Activated CD4-positive, alpha-beta memory T cell treated with anti-CD3 and anti-CD28 coated beads for 36 hours (primary cell): ENCODE results near the gene SLC66A2. TPM values are rescaled to one million over a fixed set of nuclear protein-coding genes. Genes with fewer than 3 reads are reported as not detected.
A peak's percentile ranks its signal among the peaks of the same experiment; 100 is the strongest.

Source experiments
- CTCF ChIA-PET: fragments of 350-600 bp; sonication (Branson Sonifier 250); formaldehyde crosslinking; loops from one replicate; lab custom pipeline; 2021; ENCODE audit warnings: antibody characterized with exemption, inconsistent platforms; lab: Charles Lee
- POLR2A ChIA-PET: fragments of 350-600 bp; sonication (Branson Sonifier 250); formaldehyde crosslinking; loops from one replicate; lab custom pipeline; 2021; ENCODE audit warnings: antibody characterized with exemption; lab: Charles Lee
- DNase-seq: peaks from one replicate; pipeline ENCODE4 v3.0.0-alpha.2; 2020
- H3K27ac Mint-ChIP-seq: one replicate; pipeline ENCODE4 v1.8.0; 2021; ENCODE audit warnings: mixed read lengths
- H3K27me3 Mint-ChIP-seq: one replicate; pipeline ENCODE4 v1.8.0; 2021; ENCODE audit warnings: mixed read lengths
- H3K36me3 Mint-ChIP-seq: one replicate; pipeline ENCODE4 v1.8.0; 2021; ENCODE audit warnings: mixed read lengths
- H3K4me1 Mint-ChIP-seq: one replicate; pipeline ENCODE4 v1.8.0; 2021; ENCODE audit warnings: low read depth, mixed read lengths
- H3K4me3 Mint-ChIP-seq: one replicate; pipeline ENCODE4 v1.8.0; 2021; ENCODE audit warnings: mild to moderate bottlenecking, mixed read lengths
- H3K9me3 Mint-ChIP-seq: one replicate; pipeline ENCODE4 v1.8.0; 2021; ENCODE audit warnings: mixed read lengths
- intact Hi-C: fragments of 100-400 bp; cut with micrococcal nuclease; formaldehyde crosslinking; loops from one replicate; pipeline ENCODE4 v1.15.1; 2023
- total RNA-seq, 2 experiments: library from RNA; stranded (reverse); gene quantifications; one replicate each; pipeline ENCODE4 v1.2.3, GENCODE V29; 2021

Gene SLC66A2
- total RNA-seq, 2 experiments from 2014 or later, result 27.2 to 29.5 TPM

GRCh38 chr18:79939096-79939495 is 12.4 kb downstream of the SLC66A2 start:
- H3K4me3 Mint-ChIP-seq, result no peak overlapping the region
- ChIA-PET POLR2A (no interaction called here), CTCF (no interaction called here)
- H3K9me3 Mint-ChIP-seq, result peaks cover 38% of the 10 kb centered on the region
- H3K27me3 Mint-ChIP-seq, result no peaks in the 10 kb centered on the region
- no peak overlapping the region for H3K27ac Mint-ChIP-seq
- peaks cover 5% of the 10 kb centered on the region for H3K4me1 Mint-ChIP-seq
- H3K36me3 Mint-ChIP-seq, result peaks cover 65% of the 10 kb centered on the region
- no peak for DNase-seq
- intact Hi-C loops, result no loop called here

GRCh38 chr18:79938196-79938595 is 13.3 kb downstream of the SLC66A2 start:
- ChIA-PET POLR2A (no interaction called here), CTCF (no interaction called here)
- no peak for DNase-seq
- peaks cover 4% of the 10 kb centered on the region for H3K4me1 Mint-ChIP-seq
- H3K4me3 Mint-ChIP-seq, result no peak overlapping the region
- peaks cover 46% of the 10 kb centered on the region for H3K9me3 Mint-ChIP-seq
- intact Hi-C loops, result no loop called here
- H3K27me3 Mint-ChIP-seq, result no peaks in the 10 kb centered on the region
- H3K36me3 Mint-ChIP-seq, result peaks cover 73% of the 10 kb centered on the region
- no peak overlapping the region for H3K27ac Mint-ChIP-seq

DNA sequence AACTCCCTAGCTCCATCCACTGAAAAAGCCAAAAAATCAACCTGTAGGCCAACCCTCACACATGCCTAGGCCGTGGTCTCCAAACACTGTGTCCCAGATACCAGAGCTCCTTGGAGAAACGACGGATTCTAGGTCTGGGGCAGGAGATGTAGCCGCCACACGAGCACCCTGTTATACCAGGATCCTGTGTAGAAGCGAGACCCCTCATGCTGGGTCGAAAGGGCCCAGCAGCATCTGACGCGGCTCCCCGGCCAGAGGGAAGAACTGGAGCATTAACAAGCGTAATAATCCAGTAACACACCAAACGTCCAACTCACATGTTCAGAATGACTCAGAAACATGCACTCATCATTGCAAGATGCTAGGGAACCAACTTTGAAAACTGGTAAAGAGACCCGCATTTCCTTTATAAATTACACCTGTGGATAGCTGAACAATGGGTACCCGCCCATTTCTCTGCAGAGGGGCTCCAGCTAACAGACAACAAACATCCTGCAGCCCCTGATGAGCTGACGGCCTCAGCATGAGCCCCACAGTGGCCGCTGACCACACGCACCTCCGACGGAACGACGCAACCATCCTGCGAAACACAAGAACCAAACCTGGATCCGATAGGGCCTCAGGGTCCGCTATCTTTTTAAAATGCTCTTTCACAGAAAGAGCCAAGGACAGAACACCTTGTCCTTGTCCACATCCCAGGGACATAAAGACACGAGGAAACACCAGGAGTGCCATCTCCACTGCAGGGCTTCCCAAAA is 14.2 kb downstream of the SLC66A2 start:
- POLR2A ChIA-PET, result no interaction called here
- Mint-ChIP-seq H3K27ac (no peak overlapping the region), H3K9me3 (peaks cover 55% of the 10 kb centered on the region), H3K36me3 (peaks cover 82% of the 10 kb centered on the region), H3K4me3 (no peak overlapping the region), H3K4me1 (peaks cover 4% of the 10 kb centered on the region), H3K27me3 (no peaks in the 10 kb centered on the region)
- DNase-seq, result no peak
- CTCF ChIA-PET, result no interaction called here
- intact Hi-C loops, result no loop called here

DNA sequence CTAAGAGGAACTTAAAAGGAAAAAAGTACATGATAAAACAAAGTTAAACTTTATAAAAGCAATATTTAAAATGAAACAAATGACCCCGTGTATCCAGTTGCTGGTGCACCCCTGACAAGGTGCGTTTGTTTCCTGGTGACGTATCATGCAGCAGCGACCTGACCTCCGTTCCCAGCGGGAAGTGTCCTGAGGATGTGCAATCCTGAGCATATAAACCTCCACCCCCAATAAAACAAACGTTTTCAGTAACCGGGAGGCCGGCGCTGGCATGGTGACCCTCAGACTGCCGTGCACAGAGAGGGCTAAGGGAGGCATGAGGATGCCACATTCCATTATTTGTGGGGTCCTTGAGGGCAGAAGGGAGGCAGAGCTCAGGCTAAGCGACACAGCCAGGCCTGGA is 14.8 kb downstream of the SLC66A2 start:
- Mint-ChIP-seq H3K4me3 (no peak overlapping the region), H3K27ac (no peak overlapping the region), H3K4me1 (peaks cover 4% of the 10 kb centered on the region), H3K9me3 (peaks cover 60% of the 10 kb centered on the region), H3K36me3 (peaks cover 82% of the 10 kb centered on the region), H3K27me3 (no peaks in the 10 kb centered on the region)
- ChIA-PET CTCF (no interaction called here), POLR2A (no interaction called here)
- intact Hi-C loops, result no loop called here
- no peak for DNase-seq

DNA sequence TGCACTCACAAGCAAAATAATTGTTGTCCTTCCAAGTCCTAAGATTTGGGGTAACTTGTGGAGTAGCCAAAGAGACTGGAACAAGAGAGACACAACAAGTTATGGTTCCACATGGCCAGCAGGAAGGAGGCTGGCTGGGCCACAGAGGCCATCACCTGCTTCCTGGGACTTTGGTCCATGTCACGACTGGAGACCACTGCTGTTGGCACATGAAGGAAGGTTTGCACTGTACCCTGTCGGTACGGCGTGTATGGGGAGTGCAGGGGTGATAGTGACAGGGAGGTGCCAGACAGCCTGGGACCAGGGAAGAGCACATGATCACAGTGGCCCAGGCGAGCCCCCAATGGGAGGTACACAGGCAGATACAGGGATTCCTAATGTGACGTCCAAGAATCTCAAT is 15.5 kb downstream of the SLC66A2 start:
- intact Hi-C loops, result no loop called here
- CTCF ChIA-PET, result no interaction called here
- peaks cover 88% of the 10 kb centered on the region for H3K36me3 Mint-ChIP-seq
- peaks cover 67% of the 10 kb centered on the region for H3K9me3 Mint-ChIP-seq
- H3K4me3 Mint-ChIP-seq, result no peak overlapping the region
- DNase-seq, result no peak
- no peaks in the 10 kb centered on the region for H3K27me3 Mint-ChIP-seq
- peaks cover 4% of the 10 kb centered on the region for H3K4me1 Mint-ChIP-seq
- H3K27ac Mint-ChIP-seq, result no peak overlapping the region
- POLR2A ChIA-PET, result no interaction called here

DNA sequence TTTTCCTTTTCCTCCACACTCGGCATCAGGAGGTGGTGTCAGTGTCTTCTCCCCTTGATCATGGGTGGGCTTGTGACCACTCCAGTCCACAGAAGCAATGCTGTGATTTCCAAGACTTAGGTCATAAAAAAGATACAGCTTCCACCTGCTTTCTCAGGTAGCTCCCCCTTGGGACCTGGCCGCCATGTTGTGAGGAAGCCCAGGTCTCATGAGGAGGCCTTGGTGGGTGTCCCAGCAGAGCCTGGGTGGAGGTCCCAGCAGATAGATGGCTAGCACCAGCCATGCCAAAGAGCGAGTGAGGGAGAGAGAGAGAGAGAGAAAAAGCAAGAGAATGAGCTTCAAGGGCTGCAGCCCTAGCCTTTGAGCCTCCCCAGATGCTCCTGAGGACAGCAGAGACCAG is 16.0 kb downstream of the SLC66A2 start:
- intact Hi-C loops, result no loop called here
- H3K4me3 Mint-ChIP-seq, result no peak overlapping the region
- POLR2A ChIA-PET, result no interaction called here
- H3K9me3 Mint-ChIP-seq, result peaks cover 67% of the 10 kb centered on the region
- no peak for DNase-seq
- no peaks in the 10 kb centered on the region for H3K27me3 Mint-ChIP-seq
- peaks cover 86% of the 10 kb centered on the region for H3K36me3 Mint-ChIP-seq
- H3K27ac Mint-ChIP-seq, result no peak overlapping the region
- CTCF ChIA-PET, result no interaction called here
- H3K4me1 Mint-ChIP-seq, result peaks cover 4% of the 10 kb centered on the region

- no peak overlapping the region for H3K27ac Mint-ChIP-seq
- intact Hi-C loops, result no loop called here
- no peaks in the 10 kb centered on the region for H3K27me3 Mint-ChIP-seq
- ChIA-PET CTCF (no interaction called here), POLR2A (no interaction called here)
- H3K4me3 Mint-ChIP-seq, result no peak overlapping the region
- DNase-seq, result no peak
- H3K4me1 Mint-ChIP-seq, result peaks cover 4% of the 10 kb centered on the region
- H3K36me3 Mint-ChIP-seq, result peaks cover 86% of the 10 kb centered on the region
- peaks cover 71% of the 10 kb centered on the region for H3K9me3 Mint-ChIP-seq
Measured at GRCh38 chr18:79935098-79935480, 16.4 kb downstream of the SLC66A2 start.

- peaks cover 86% of the 10 kb centered on the region for H3K36me3 Mint-ChIP-seq
- peaks cover 77% of the 10 kb centered on the region for H3K9me3 Mint-ChIP-seq
- ChIA-PET CTCF (no interaction called here), POLR2A (no interaction called here)
- no peaks in the 10 kb centered on the region for H3K4me1 Mint-ChIP-seq
- no peaks in the 10 kb centered on the region for H3K27me3 Mint-ChIP-seq
- no peak overlapping the region for H3K4me3 Mint-ChIP-seq
- H3K27ac Mint-ChIP-seq, result no peak overlapping the region
- intact Hi-C loops, result no loop called here
- no peak for DNase-seq
Measured at GRCh38 chr18:79934311-79935097, 16.9 kb downstream of the SLC66A2 start.

DNA sequence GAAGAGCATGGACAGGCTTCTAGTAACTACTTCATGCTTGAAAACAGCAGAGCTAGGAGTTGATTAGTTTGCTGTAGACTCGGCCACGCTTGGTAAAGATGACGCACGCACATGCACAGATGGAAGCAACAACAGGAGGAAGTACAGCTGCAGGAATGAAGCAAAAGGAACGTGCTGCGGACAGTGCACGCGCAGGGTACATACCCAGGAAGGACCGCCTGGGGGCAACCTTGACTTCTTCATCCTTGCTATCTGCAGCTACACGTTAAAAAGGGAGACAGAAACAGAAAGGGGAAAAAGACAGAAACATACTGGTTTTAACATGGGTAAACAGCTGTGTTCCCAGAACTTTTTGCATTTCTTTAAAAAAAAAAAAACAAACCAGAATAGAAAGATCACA is 17.7 kb downstream of the SLC66A2 start:
- Mint-ChIP-seq H3K36me3 (peaks cover 87% of the 10 kb centered on the region), H3K9me3 (peaks cover 85% of the 10 kb centered on the region), H3K27me3 (no peaks in the 10 kb centered on the region), H3K4me1 (no peaks in the 10 kb centered on the region), H3K4me3 (no peak overlapping the region), H3K27ac (no peak overlapping the region)
- DNase-seq, result no peak
- ChIA-PET POLR2A (no interaction called here), CTCF (no interaction called here)
- intact Hi-C loops, result no loop called here

DNA sequence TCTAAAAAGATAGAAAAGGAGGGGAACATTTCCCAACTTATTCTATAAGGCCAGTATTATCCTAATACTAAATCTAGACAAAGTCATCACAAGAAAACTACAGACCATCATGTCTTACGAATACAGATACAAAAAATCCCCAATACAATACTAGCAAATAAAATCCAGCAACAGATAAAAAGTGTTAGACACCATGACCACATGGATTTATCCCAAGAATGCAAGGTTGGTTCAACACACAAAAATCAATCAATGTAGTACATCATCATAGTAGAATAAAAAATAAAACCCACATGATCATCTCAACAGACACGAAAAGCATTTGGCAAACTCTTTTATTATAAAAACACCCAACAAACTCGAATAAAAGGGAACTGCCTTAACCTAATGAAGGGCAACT is 18.5 kb downstream of the SLC66A2 start:
- no peaks in the 10 kb centered on the region for H3K27me3 Mint-ChIP-seq
- peaks cover 90% of the 10 kb centered on the region for H3K36me3 Mint-ChIP-seq
- no peak overlapping the region for H3K27ac Mint-ChIP-seq
- H3K4me3 Mint-ChIP-seq, result no peak overlapping the region
- ChIA-PET POLR2A (no interaction called here), CTCF (no interaction called here)
- H3K9me3 Mint-ChIP-seq, result peaks cover 83% of the 10 kb centered on the region
- no peaks in the 10 kb centered on the region for H3K4me1 Mint-ChIP-seq
- no peak for DNase-seq
- intact Hi-C loops, result no loop called here

DNA sequence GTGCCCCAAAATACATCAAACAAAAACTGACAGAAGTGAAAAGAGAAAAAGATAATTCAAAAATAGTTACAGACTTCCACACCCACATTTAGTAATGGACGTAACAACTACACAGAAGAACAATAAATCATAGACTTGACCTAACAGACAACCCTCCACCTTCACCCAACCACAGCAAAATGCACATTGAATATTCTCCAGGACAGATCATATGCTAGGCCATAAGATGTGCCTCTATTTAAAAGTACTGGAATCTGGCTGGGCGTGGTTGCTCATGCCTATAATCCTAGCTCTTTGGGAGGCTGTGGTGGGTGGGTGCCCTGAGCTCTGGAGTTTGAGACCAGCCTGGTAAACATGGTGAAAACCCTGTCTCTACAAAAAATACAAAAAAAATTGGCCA is 20.0 kb downstream of the SLC66A2 start:
- Mint-ChIP-seq H3K4me3 (no peak overlapping the region), H3K36me3 (peaks cover 77% of the 10 kb centered on the region), H3K9me3 (peaks cover 71% of the 10 kb centered on the region), H3K27me3 (no peaks in the 10 kb centered on the region), H3K4me1 (no peaks in the 10 kb centered on the region), H3K27ac (no peak overlapping the region)
- peak; percentile 2 for DNase-seq
- ChIA-PET CTCF (no interaction called here), POLR2A (no interaction called here)
- intact Hi-C loops, result no loop called here

DNA sequence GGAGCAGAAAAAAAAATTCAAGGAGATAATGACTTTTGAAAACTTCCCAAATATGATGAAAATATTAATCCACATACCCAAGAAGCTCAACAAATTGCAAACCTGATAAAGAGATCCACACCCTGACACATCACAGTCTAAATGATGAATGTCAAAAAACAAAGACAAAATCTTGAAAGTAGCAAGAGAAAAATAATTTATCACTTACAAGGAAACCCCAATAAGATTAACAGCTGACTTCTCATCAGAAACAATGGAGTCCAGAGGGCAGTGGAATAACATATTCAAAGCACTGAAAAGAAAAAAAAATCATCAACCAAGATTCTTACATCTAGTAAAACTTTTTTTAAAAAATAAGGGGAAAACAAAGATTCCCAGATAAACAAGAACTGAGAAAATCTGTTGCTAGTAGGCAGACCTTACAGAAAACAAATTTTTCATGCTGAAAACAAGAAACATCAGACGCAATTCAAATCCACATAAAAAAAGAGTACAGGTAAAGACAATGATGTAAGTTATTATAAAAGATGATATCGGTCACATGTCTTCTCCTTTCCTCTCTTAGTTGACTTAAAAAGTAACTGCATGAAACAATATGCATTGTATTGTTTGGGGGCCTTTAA is 21.3 kb downstream of the SLC66A2 start:
- Mint-ChIP-seq H3K4me3 (no peak overlapping the region), H3K4me1 (no peaks in the 10 kb centered on the region), H3K9me3 (peaks cover 57% of the 10 kb centered on the region), H3K36me3 (peaks cover 64% of the 10 kb centered on the region), H3K27me3 (no peaks in the 10 kb centered on the region), H3K27ac (no peak overlapping the region)
- no peak for DNase-seq
- POLR2A ChIA-PET, result interaction anchor here (0.6 kb wide), 1 partner anchor 68 kb away, joined by 4 read pairs; no protein-coding TSS in a partner anchor
- CTCF ChIA-PET, result no interaction called here
- intact Hi-C loops, result no loop called here
